ENCODE measurements around the gene CES4A.
"Not testable (repeated sequence)": the region's sequence is repeated elsewhere in the genome, so short reads cannot be mapped to it uniquely, and the experiment has no call there.

The CES4A gene

DNA sequence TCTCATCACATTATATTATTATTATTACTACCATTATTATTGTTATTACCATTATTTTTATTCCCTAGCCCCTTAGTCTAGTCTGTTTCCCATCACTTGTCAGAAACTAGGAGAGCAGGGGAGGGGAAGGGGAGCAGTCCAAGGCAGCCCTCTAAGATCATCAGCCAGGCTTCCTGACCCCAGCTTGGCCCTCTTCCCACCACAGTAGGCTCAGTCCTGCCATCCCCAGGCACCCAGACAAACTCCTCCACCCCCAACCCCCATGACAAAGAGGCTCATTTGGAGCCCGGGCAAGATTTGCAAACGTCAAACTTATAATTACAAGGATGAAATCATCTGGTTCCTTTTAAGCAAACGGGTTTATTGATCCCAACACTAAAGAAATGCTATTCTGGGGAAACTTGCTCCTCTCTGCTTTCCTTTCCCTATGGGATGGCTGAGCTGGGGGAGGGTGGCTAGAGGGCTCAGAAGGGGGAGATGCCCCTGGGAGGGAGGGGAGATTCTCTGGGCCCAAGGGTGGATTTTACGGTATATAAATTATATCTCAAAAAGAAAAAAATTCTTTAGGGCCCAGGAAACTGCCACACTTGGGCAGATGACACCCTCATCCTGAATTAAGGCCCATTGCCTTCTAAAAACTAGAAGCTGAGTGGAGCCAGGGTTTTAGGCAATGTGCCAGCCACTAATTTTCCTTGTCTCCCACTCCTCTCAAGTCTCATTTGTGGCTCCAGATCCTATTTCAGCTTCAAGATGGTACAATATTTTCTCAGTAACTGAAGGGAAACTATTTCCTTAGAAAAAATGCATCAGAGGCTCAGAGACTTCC lies 36.2 kb downstream of the CES4A start:
- no peak for FAIRE-seq

- FAIRE-seq: no peak
Measured at GRCh38 chr16:67025210-67025550, 36.8 kb downstream of the CES4A start.

DNA sequence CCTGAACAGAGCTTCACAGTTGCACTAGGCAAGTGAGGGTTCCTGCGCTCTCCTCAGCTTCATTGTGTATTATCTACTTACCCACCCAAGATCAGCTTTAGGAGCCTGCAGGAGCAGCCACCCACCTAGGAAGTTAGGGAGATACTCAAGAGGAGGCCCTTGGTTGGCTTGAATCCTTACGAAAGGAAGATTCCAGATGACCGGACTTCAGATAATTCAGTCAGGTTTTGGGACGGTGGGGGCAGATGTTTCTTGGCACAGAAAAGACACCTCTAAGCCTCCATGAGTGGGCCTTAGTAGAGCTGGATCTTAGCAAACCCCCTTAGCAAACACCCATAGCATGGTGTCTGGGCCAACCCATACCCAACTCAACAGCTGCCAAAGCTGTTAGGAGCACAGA lies 38.2 kb downstream of the CES4A start:
- FAIRE-seq: no peak

DNA sequence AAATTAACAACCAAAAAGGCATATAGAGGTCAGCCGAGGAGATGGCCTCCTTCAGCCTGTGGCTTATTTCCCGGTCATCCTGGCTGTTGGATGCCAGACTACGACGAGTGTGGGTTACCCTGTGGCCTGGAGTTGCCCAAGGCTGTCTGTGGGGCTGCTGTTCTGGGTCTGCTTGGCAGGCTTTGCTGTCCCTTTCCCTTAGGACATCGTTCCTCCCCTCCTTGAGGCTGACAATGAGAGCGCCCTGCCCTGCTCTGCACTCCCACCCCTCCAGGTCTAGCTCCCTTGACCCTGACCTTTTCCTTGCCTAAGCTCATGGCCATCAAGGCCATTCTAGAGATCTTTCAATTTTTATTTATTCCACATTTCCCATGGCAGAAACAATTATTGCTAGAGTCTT lies 38.7 kb downstream of the CES4A start:
- no peak for FAIRE-seq

GRCh38 chr16:67028167-67028695 lies 39.8 kb downstream of the CES4A start:
- FAIRE-seq: no peak

DNA sequence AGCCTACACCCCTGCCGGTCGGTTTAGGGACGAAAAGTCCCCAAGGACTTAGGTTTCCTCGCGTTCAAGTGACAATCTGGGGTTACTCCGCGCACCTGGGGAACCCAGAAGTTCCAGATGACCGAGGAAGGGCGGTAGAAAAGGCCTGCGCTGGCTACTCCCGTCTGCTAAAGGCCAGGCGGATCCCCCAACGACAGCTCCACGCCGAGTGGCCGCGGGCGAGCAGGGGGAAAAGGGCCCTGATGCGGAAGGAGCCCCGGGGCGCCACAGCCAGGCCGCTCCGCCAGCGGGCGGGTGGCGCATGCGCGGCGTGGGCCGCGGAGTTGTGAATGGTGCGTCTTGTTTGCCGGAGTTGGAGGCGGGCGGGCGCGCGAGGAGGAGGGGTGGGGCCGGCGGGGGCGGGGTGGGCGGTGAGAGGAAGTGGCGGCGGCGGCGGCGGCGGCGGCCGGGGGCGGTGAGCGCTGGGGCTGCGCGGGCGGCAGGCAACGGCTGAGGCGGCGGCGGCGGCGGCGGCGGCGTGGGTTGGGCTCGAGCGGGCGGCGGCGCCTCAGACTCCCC lies 40.4 kb downstream of the CES4A start, which contains the start of gene CBFB:
CBFB (plus strand) TSS at position 454 of the 558 bp plus-strand sequence. CDS start 259 bp downstream, outside the sequence.
- no peak for FAIRE-seq

DNA sequence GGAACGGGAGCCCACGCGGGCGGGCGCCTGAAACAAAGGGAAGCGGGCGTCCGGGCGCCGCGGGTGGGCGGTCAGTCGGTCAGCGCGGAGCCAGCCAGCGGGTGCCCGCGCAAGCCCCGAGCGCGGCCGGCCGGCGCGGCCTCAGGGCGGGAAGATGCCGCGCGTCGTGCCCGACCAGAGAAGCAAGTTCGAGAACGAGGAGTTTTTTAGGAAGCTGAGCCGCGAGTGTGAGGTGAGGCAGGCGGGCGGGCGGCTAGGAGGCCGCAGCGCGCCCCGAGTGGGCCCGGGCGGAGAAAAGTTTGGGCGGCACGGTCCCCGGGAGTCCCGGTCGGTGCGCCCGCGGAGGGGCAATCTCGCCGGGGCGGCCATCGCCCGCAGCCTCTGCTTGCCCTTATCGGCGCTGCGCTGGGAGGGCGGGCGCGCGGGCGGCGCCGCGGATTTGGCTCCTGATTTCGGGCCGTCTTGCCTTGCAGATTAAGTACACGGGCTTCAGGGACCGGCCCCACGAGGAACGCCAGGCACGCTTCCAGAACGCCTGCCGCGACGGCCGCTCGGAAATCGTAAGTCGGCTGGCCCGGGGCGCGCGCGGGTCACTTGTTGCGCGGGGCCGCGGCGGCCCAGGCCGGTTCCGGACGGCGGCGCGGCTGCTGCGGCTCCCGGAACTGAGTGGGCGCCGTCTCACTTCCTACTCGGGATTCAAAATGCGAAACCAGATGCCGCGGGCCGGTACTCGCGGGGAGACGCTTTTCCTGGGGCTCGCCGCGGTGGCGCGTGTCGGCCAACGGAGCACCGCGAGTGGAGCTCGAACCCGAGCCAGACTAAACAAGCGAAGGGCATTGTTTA lies 41.1 kb downstream of the CES4A start:
- no peak for FAIRE-seq

DNA sequence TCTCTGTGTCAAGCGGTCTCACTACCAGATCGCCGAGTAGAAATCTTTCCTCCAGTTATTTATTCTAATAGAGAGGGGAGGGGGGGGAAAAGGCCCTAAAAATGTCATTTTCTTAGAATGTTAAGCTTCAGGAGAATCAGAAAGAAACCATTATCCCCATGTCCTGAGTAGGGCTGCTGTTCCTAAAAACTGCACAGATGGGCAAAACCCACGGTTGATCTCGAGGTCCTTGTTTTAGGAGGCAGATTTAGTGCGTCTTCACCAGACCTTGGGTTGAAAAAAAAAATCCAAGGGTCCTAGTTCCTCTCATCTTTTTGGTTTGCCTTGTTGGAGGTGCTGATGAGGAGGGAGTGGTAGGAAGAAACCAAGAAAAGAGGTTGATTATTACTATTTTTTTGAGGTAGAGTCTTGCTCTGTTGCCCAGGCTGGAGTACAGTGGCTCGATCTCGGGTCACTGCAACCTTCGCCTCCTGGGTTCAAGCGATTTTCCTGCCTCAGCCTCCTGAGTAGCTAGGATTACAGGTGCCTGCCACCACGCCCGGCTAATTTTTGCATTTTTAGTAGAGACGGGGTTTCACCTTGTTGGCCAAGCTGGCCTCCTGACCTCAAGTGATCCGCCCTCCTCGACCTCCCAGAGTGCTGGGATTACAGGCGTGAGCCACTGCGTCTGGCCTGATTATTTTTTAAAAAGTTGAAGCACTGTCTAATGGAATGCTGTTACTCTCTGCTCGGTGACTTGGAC lies 42.0 kb downstream of the CES4A start:
- FAIRE-seq: no peak

GRCh38 chr16:67034487-67034886 lies 46.1 kb downstream of the CES4A start:
- FAIRE-seq: no peak

DNA sequence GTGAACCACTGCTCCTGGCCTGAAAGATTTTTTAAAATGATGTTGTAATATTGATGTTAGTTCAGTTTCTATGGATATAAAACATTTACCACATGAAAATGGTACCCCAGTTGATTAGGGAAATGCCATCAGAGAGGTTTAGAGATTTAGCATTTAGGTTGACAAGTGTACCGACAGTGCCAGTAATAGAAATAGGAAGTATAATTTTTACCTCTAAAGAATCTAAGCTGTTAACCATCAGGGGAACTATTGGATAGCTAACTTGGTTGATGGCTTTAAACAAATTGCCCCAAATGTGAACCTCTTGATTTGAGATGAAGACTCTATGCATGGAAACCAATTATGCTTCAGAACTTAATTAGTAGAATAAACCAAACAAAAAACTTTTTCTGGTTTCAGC lies 47.0 kb downstream of the CES4A start:
- FAIRE-seq: no peak

- FAIRE-seq: no peak
Measured at GRCh38 chr16:67036323-67036741, 47.9 kb downstream of the CES4A start.

DNA sequence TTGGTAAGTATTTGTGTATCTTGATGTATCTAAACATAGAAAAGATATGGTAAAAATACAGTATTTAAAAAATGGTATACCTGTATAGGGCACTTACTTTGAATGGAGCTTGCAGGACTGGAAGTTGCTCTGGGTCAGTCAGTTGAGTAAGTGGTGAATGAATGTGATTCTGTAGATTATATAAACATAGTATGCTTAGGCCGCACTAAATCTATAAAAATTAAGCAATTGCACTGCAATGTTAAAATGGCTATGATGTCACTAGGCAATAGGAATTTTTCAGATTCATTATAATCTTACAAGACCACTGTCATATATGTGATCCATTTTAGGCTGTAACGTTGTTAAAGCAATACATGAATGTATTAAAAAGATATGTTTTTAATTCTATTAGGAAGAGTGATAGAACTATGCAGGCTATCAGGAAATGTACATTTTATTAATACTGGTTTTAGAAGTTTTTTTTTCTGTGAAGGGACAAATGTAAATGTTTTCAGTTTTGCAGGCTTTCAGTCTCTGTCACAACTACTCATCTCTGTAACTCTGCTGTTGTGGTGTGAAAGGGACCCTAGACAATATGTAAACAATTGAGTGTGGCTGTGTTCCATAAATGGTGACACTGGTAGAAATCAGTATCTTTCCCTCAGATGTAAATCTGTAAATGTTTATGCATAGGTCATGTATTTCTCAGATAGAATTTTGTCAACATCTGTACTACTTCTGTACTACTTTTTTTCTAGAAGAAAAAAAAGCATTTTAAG lies 51.1 kb downstream of the CES4A start:
- FAIRE-seq: no peak

DNA sequence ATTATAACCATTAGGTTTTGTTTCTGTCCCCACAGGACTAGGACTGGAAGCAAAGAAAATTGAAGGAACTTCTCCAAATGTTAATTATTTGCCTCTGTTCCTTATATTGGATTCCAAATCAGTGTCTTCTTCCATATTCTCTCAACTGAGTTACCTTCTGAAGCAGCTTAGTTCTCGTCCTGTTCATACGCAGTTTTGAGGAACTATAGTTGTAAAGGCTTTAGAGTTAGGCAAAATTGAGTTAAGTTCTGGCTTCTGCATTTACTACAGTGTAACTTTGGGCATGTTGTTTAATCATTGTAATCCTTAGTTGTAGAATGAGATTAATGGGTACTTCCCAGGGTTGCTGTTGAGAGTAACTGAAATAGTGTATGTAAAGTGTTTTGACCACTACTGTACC lies 51.8 kb downstream of the CES4A start:
- FAIRE-seq: no peak

DNA sequence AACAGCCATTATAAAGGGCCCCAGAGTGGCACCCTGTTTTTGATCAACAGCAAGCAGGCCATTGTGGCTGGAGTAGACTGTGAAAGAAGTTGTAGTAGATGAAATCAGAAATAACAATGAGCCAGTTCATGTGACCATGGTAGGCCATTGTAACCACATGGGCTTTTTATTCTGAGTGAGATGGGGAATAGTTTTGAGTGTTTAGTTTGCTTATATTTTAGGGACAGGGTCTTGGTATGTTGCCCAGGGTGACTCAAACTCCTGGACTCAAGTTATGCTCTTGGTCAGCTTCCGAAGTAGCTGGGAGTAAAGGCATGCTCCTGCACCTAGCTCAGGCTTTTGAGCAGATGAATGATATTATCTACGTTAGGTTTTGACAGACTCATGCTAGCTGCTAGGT lies 52.5 kb downstream of the CES4A start:
- FAIRE-seq: no peak

GRCh38 chr16:67041520-67041919 lies 53.1 kb downstream of the CES4A start:
- FAIRE-seq: not testable (repeated sequence)

DNA sequence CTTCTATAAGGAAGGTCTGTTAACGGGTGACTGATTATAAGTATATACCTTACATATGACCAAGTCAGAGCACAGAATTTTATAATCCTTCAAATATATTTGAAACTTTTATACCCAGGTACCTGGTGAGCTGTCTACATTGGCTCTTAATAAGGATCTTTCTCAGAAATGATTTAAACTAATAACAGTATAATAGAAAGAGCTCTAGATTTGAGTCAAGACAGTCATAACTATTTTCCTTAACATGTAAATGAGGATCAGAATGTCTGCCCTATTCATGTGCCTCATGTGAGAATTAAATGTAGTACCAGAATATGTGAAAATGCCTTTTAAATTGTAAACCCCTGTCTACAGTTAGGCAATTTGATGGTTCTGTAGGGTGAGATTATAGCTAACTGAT lies 55.0 kb downstream of the CES4A start:
- no peak for FAIRE-seq

DNA sequence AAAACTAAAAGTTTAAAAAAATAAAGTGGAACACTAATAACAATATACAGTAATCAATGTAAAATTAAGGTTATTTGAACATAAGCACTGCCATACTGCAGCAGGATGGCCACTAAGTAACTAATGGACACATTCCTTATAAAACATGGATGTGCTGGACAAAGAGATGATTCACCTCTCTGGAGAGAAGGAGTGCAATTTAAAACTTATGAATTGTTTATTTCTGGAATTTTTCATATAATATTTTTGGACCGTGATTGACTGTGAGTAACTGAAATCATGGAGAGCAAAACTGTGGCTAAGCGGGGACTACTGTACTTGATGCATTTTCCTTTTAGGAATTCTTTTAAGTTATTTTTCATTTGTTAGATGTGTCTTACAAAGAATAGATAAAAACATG lies 62.4 kb downstream of the CES4A start:
- no peak for FAIRE-seq

DNA sequence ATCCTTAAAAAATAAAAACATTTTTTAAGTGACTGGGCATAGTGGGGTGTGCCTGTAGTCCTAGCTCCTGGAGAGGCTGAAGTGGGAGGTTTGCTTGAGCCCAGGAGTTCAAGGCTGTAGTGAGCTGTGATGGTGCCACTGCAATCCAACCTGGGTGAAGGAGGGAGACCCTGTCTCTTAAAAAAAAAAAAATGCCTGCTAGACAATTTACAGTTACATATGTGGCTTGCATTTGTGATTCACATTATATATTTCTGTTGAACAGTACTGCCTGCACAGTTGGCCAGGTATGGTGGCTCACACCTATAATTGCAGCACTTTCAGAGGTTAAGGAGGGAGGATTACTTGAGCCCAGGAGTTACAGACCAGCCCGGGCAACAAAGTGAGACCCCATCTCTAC lies 64.0 kb downstream of the CES4A start:
- FAIRE-seq: no peak

- no peak for FAIRE-seq
Measured at GRCh38 chr16:67053767-67054334, 65.5 kb downstream of the CES4A start.

GRCh38 chr16:67054901-67055300 lies 66.5 kb downstream of the CES4A start:
- no peak for FAIRE-seq

GRCh38 chr16:67055712-67056487 lies 67.5 kb downstream of the CES4A start:
- FAIRE-seq: no peak

All from colon (tissue), 2 donors.